WTC11 (cell line): ENCODE data around the gene CFAP299. TPM values are rescaled to one million over a fixed set of nuclear protein-coding genes. Genes with fewer than 3 reads are reported as not detected.

ENCODE experiments used
- ATAC-seq: fragments of 200-7000 bp; cut with Tn5 transposase; 2 replicates; pipeline ENCODE4 v1.10.0; 2021; ENCODE audit warnings: mild to moderate bottlenecking, moderate library complexity
- CTCF ChIA-PET: fragments of 300-600 bp; sonication (Branson Sonifier 250); formaldehyde crosslinking; loops from one replicate; lab custom pipeline; 2021; ENCODE audit warnings: antibody characterized with exemption; lab: Charles Lee
- POLR2A ChIA-PET: fragments of 350-600 bp; sonication (Branson Sonifier 250); formaldehyde crosslinking; loops from one replicate; lab custom pipeline; 2021; ENCODE audit warnings: antibody characterized with exemption; lab: Charles Lee
- DNase-seq: peaks from one replicate; pipeline ENCODE4 v3.0.0; 2021; ENCODE audit warnings: low spot score
- H3K27ac Mint-ChIP-seq: 2 replicates; pipeline ENCODE4 v1.8.0; 2021; ENCODE audit warnings: mixed read lengths
- H3K27me3 Mint-ChIP-seq: 2 replicates; pipeline ENCODE4 v1.8.0; 2021; ENCODE audit warnings: low read depth, mild to moderate bottlenecking, moderate library complexity, mixed read lengths
- H3K36me3 Mint-ChIP-seq: 2 replicates; pipeline ENCODE4 v1.8.0; 2021; ENCODE audit warnings: mixed read lengths
- H3K4me1 Mint-ChIP-seq: 2 replicates; pipeline ENCODE4 v1.8.0; 2022; ENCODE audit warnings: mixed read lengths
- H3K4me3 Mint-ChIP-seq: 2 replicates; pipeline ENCODE4 v1.8.0; 2021; ENCODE audit warnings: mild to moderate bottlenecking, moderate library complexity, mixed read lengths
- H3K9me3 Mint-ChIP-seq: 2 replicates; pipeline ENCODE4 v1.8.0; 2021; ENCODE audit warnings: mixed read lengths
- CTCF ChIP-seq: fragments of 200-600 bp; IDR thresholded peaks from 2 replicates; pipeline ENCODE4 v1.8.0; 2022; ENCODE audit warnings: antibody characterized with exemption
- E2F4 ChIP-seq: sonication (generic); formaldehyde crosslinking; IDR thresholded peaks from 2 replicates; pipeline ENCODE4 v1.8.1; 2022; ENCODE audit warnings: low read depth, mild to moderate bottlenecking, moderate library complexity, missing genetic modification reagents, borderline replicate concordance
- ESRRA ChIP-seq: sonication (generic); formaldehyde crosslinking; IDR thresholded peaks from 2 replicates; pipeline ENCODE4 v1.8.1; 2022; ENCODE audit warnings: mild to moderate bottlenecking, missing genetic modification reagents, borderline replicate concordance
- ETV6 ChIP-seq: sonication (generic); formaldehyde crosslinking; IDR thresholded peaks from 2 replicates; pipeline ENCODE4 v1.8.1; 2022; ENCODE audit warnings: mild to moderate bottlenecking, missing genetic modification reagents
- HMGA2 ChIP-seq: fragments of 250-450 bp; sonication (Bioruptor Pico); IDR thresholded peaks from 2 replicates; pipeline ENCODE4 v1.4.0; 2021; ENCODE audit warnings: mild to moderate bottlenecking, moderate library complexity
- JUN ChIP-seq: sonication (generic); formaldehyde crosslinking; IDR thresholded peaks from 2 replicates; pipeline ENCODE4 v1.8.0; 2023; ENCODE audit warnings: mild to moderate bottlenecking, missing genetic modification reagents
- MYBL2 ChIP-seq: sonication (generic); formaldehyde crosslinking; IDR thresholded peaks from 2 replicates; pipeline ENCODE4 v1.8.1; 2023; ENCODE audit warnings: mild to moderate bottlenecking, moderate library complexity, missing genetic modification reagents
- NR2C2 ChIP-seq: sonication (generic); formaldehyde crosslinking; IDR thresholded peaks from 2 replicates; pipeline ENCODE4 v1.8.0; 2022; ENCODE audit warnings: mild to moderate bottlenecking, missing genetic modification reagents
- SOX15 ChIP-seq: fragments of 250-450 bp; sonication (Bioruptor Pico); IDR thresholded peaks from 2 replicates; pipeline ENCODE4 v1.9.0; 2021; ENCODE audit warnings: mild to moderate bottlenecking
- SP1 ChIP-seq: sonication (generic); formaldehyde crosslinking; conservative IDR thresholded peaks from 2 replicates; pipeline ENCODE4 v1.8.1; 2022; ENCODE audit warnings: missing genetic modification reagents
- STAT6 ChIP-seq: sonication (generic); formaldehyde crosslinking; conservative IDR thresholded peaks from 2 replicates; pipeline ENCODE4 v1.8.1; 2023; ENCODE audit warnings: mild to moderate bottlenecking, low read depth, missing genetic modification reagents, moderate library complexity
- TP53 ChIP-seq: sonication (generic); formaldehyde crosslinking; IDR thresholded peaks from 2 replicates; pipeline ENCODE4 v1.8.1; 2023; ENCODE audit warnings: mild to moderate bottlenecking, missing genetic modification reagents
- USF1 ChIP-seq: sonication (generic); formaldehyde crosslinking; IDR thresholded peaks from 2 replicates; pipeline ENCODE4 v1.8.0; 2022; ENCODE audit warnings: mild to moderate bottlenecking, missing genetic modification reagents
- ZBTB21 ChIP-seq: sonication (generic); formaldehyde crosslinking; IDR thresholded peaks from 2 replicates; pipeline ENCODE4 v1.8.1; 2023; ENCODE audit warnings: mild to moderate bottlenecking, missing genetic modification reagents, borderline replicate concordance
- ZNF281 ChIP-seq: sonication (generic); formaldehyde crosslinking; IDR thresholded peaks from 2 replicates; pipeline ENCODE4 v1.8.0; 2023; ENCODE audit warnings: mild to moderate bottlenecking, missing genetic modification reagents
- ZNF512 ChIP-seq: sonication (generic); formaldehyde crosslinking; IDR thresholded peaks from 2 replicates; pipeline ENCODE4 v1.8.1; 2022; ENCODE audit warnings: missing genetic modification reagents, borderline replicate concordance
- total RNA-seq: library from RNA; stranded (reverse); gene quantifications from 3 replicates; pipeline ENCODE4 v1.2.3, GENCODE V29; 2021

Gene CFAP299
- total RNA-seq, 1 experiment from 2014 or later = not detected

GRCh38 chr4:80989921-80990544, 654.5 kb downstream of the CFAP299 start:
- no peaks in the 10 kb centered on the region for H3K36me3 Mint-ChIP-seq
- H3K27me3 Mint-ChIP-seq = no peaks in the 10 kb centered on the region
- peaks cover 11% of the 10 kb centered on the region for H3K4me1 Mint-ChIP-seq
- no peak for TF ChIP-seq ESRRA (CRISPR knock-in tag)
- no peak for TF ChIP-seq ETV6 (CRISPR knock-in tag)
- TF ChIP-seq SOX15 (CRISPR knock-in tag) = no peak
- peak; percentile 38; the same call in 1 of the 2 replicates for TF ChIP-seq CTCF
- no peak for TF ChIP-seq ZNF512 (CRISPR knock-in tag)
- no peak for TF ChIP-seq JUN
- TF ChIP-seq NR2C2 = no peak
- no peak overlapping the region for H3K4me3 Mint-ChIP-seq
- DNase-seq (no peak), ATAC-seq (peak; percentile 59)
- H3K9me3 Mint-ChIP-seq = 0 out of 2 replicates have a peak, but pooled peaks cover 3% of the 10 kb centered on the region
- H3K27ac Mint-ChIP-seq = no peak overlapping the region
- ChIA-PET CTCF (interaction anchor here (0.7 to 2.8 kb wide), 24 partner anchors 8 to 721 kb away, joined by 3 to 27 read pairs (median 3); partner anchors contain the start of gene BMP3), POLR2A (no interaction called here)

GRCh38 chr4:80990851-80991250, 655.3 kb downstream of the CFAP299 start:
- Mint-ChIP-seq H3K27me3 (no peaks in the 10 kb centered on the region), H3K36me3 (no peaks in the 10 kb centered on the region), H3K9me3 (peaks cover 6% of the 10 kb centered on the region; the same call in 1 of the 2 replicates), H3K4me3 (no peak overlapping the region), H3K4me1 (peaks cover 11% of the 10 kb centered on the region), H3K27ac (no peak overlapping the region)
- DNase-seq (peak; percentile 13), ATAC-seq (no peak)
- ChIA-PET POLR2A (no interaction called here), CTCF (interaction anchor here (0.8 to 2.8 kb wide), 7 partner anchors 40 to 628 kb away, joined by 3 to 27 read pairs (median 4); partner anchors contain the start of gene BMP3)
- no peak for TF ChIP-seq ZBTB21 (CRISPR knock-in tag)

GRCh38 chr4:80999943-81000342, 664.4 kb downstream of the CFAP299 start:
- H3K27ac Mint-ChIP-seq = no peak overlapping the region
- POLR2A ChIA-PET = no interaction called here
- ATAC-seq (no peak), DNase-seq (no peak)
- H3K36me3 Mint-ChIP-seq = no peaks in the 10 kb centered on the region
- TF ChIP-seq STAT6 (CRISPR knock-in tag) = no peak
- TF ChIP-seq TP53 (CRISPR knock-in tag) = no peak
- H3K4me1 Mint-ChIP-seq = peaks cover 16% of the 10 kb centered on the region
- H3K9me3 Mint-ChIP-seq = peaks cover 7% of the 10 kb centered on the region; the same call in 1 of the 2 replicates
- CTCF ChIA-PET = no interaction called here
- H3K27me3 Mint-ChIP-seq = no peaks in the 10 kb centered on the region
- no peak overlapping the region for H3K4me3 Mint-ChIP-seq

- TF ChIP-seq SP1 (CRISPR knock-in tag) (no peak), HMGA2 (no peak), E2F4 (no peak), USF1 (no peak), ZNF281 (CRISPR knock-in tag) (no peak), MYBL2 (CRISPR knock-in tag) (no peak)
- ChIA-PET CTCF (interaction anchor here (1.6 kb wide), 1 partner anchor 14 kb away, joined by 6 read pairs; no protein-coding TSS in a partner anchor), POLR2A (no interaction called here)
- H3K27me3 Mint-ChIP-seq = no peaks in the 10 kb centered on the region; the same call in 1 of the 2 replicates
- peaks cover 11% of the 10 kb centered on the region for H3K9me3 Mint-ChIP-seq
- ATAC-seq = no peak
- peak overlapping the region; percentile 48 for H3K27ac Mint-ChIP-seq
- no peak overlapping the region for H3K4me3 Mint-ChIP-seq
- H3K4me1 Mint-ChIP-seq = peaks cover 12% of the 10 kb centered on the region
- DNase-seq = no peak
- no peaks in the 10 kb centered on the region; the same call in 1 of the 2 replicates for H3K36me3 Mint-ChIP-seq
These were observed 668.1 kb downstream of the CFAP299 start for GRCh38 chr4:81003597-81004111.
